ENCODE results near the gene EMSY.

DNA sequence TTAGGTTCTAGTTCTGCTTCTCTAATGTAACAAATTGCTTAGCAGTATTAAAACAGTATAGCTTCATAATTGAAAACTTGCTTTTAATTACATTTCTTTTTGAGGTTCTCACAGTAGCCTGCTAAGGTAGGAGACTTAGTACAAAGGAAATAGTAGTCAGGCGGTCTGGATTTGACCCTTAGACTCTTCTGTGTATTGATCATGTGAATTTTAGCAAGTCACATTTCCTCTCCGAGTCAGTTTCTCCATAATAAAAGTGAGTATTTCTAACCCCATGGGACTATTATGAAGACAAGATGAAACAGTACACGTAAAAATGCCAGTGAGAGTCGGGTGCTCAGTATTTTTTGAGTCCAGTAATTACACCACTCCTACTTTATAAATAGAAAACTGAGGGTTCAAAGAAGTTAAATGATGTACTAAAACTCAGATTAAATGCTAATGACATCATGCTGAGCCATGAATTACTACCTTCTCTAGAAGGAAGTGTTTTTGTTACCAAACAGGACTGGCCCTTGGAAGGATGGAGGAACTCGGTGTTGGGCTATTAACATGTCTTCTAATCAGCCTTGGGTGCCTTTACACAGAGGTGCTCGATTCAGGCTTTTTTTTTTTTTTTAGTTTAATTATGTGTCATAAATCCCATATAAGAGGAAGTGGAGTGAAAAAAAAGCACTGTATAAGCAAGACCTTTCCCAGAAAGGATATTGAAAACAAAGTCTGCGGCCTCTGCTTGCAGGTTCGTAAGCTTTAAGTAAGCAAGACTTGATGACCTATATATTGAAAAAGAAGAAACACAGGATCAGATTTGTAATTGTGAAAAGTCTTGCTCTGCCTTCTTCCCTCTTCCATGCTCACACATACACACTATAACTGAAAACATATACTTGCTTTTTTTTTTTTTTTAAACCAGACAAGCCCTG lies 109.0 kb downstream of the EMSY start:
- TF ChIP-seq, protein P1, sequence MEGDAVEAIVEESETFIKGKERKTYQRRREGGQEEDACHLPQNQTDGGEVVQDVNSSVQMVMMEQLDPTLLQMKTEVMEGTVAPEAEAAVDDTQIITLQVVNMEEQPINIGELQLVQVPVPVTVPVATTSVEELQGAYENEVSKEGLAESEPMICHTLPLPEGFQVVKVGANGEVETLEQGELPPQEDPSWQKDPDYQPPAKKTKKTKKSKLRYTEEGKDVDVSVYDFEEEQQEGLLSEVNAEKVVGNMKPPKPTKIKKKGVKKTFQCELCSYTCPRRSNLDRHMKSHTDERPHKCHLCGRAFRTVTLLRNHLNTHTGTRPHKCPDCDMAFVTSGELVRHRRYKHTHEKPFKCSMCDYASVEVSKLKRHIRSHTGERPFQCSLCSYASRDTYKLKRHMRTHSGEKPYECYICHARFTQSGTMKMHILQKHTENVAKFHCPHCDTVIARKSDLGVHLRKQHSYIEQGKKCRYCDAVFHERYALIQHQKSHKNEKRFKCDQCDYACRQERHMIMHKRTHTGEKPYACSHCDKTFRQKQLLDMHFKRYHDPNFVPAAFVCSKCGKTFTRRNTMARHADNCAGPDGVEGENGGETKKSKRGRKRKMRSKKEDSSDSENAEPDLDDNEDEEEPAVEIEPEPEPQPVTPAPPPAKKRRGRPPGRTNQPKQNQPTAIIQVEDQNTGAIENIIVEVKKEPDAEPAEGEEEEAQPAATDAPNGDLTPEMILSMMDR (IDR thresholded peaks at IDR 0.05): no peak
- TF ChIP-seq EZH2 (IDR thresholded peaks at IDR 0.05; ENCODE audit: borderline replicate concordance, insufficient read depth, low read depth, low read length, poor library complexity, severe bottlenecking): no peak
